Esophagus squamous epithelium (tissue), 5 donors: ENCODE measurements around the gene OR10R2. TPM values are rescaled to one million over a fixed set of nuclear protein-coding genes. Genes with fewer than 3 reads are reported as not detected.
"Not testable (repeated sequence)": the region's sequence is repeated elsewhere in the genome, so short reads cannot be mapped to it uniquely, and the experiment has no call there.

Experiments
- DNase-seq: peaks from one replicate; lab custom pipeline; 2025; lab: John Stamatoyannopoulos, UW
- H3K27ac ChIP-seq, 4 donors: fragments of 200-600 bp; sonication (generic); one replicate each; pipeline ENCODE4 v1.5.1; 2016 to 2019; ENCODE audit warnings: mild to moderate bottlenecking in 1 of 4
- H3K27me3 ChIP-seq, 4 donors: fragments of 200-600 bp; sonication (generic); 1 replicate in 3 of 4; 2 replicates in 1 of 4; pipeline versions ENCODE4 v1.5.1 to v1.6.0; 2017 to 2021; ENCODE audit warnings: antibody characterized with exemption in 1 of 4
- H3K36me3 ChIP-seq, 3 donors: fragments of 200-600 bp; sonication (generic); one replicate each; pipeline ENCODE4 v1.5.1; 2016 to 2019
- H3K4me1 ChIP-seq, 3 donors: fragments of 200-600 bp; sonication (generic); one replicate each; pipeline ENCODE4 v1.5.1; 2017 to 2019
- H3K4me3 ChIP-seq, 4 donors: fragments of 200-600 bp; sonication (generic); 1 replicate in 3 of 4; 2 replicates in 1 of 4; pipeline ENCODE4 v1.5.1; 2016 to 2019; ENCODE audit warnings: mild to moderate bottlenecking in 2 of 4, moderate library complexity in 1 of 4
- H3K9me3 ChIP-seq, 3 donors: fragments of 200-600 bp; sonication (generic); one replicate each; pipeline ENCODE4 v1.5.1; 2016 to 2019
- POLR2A ChIP-seq, 4 donors: fragments of 450-650 bp; IDR thresholded peaks; one replicate each; pipeline ENCODE4 v1.6.1; 2017; ENCODE audit warnings: antibody characterized with exemption in 4 of 4, mild to moderate bottlenecking in 4 of 4, moderate library complexity in 3 of 4
- WGBS, 2 donors: methylation state at CpG; one replicate each; pipeline ENCODE4 v1.1.5; 2018; 5-methylcytosine and 5-hydroxymethylcytosine counted together
- intact Hi-C: fragments of 100-400 bp; cut with DNase I; formaldehyde crosslinking; loops from one replicate; pipeline ENCODE4 v1.15.0; 2022
- total RNA-seq, 4 donors: library from RNA; depleted of rRNA; stranded (reverse); fragments of >200 nt; gene quantifications; one replicate each; pipeline ENCODE4 v1.1.0, GENCODE V29; 2016
- TF ChIP-seq, protein P1 (sequence below), 6 experiments: fragments of 450-650 bp in 4 of 6; fragments of 200-600 bp in 2 of 6; sonication (generic) in 2 of 6; IDR thresholded peaks; one replicate each; pipeline ENCODE4 v1.5.1; 2016 to 2019; ENCODE audit warnings: antibody characterized with exemption in 6 of 6, mild to moderate bottlenecking in 4 of 6, moderate library complexity in 4 of 6
- donor health status: DM: yes; HTN: yes; CAD: no.

OR10R2 gene
- not detected for total RNA-seq

DNA sequence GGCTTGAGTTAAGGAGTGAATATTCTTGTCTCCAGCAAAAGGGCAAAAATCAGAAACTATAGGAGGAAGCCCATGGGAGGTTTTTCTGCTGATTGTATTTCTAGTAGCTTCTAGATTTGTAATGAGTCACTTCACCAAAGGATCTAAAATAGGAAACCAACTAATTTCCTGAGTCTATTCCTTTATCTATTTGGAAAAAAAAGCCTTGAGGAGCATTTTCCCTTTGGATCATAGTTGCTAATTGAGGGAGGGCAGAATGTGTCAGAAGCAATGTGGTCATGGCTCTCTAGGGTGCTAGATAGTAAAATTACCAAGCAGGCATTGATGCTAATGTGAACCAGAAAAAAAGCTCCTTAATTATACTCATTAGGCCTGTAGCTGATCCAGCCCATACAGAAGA lies at the start of gene OR10R2:
Gene OR10R2, plus strand, starts transcription at position 301 of the 400 bp plus-strand sequence. CDS start 106 bp downstream, outside the sequence.
- H3K4me3 ChIP-seq: no peak within 1 kb of the TSS
- no peak for DNase-seq
- TF ChIP-seq, protein P1, sequence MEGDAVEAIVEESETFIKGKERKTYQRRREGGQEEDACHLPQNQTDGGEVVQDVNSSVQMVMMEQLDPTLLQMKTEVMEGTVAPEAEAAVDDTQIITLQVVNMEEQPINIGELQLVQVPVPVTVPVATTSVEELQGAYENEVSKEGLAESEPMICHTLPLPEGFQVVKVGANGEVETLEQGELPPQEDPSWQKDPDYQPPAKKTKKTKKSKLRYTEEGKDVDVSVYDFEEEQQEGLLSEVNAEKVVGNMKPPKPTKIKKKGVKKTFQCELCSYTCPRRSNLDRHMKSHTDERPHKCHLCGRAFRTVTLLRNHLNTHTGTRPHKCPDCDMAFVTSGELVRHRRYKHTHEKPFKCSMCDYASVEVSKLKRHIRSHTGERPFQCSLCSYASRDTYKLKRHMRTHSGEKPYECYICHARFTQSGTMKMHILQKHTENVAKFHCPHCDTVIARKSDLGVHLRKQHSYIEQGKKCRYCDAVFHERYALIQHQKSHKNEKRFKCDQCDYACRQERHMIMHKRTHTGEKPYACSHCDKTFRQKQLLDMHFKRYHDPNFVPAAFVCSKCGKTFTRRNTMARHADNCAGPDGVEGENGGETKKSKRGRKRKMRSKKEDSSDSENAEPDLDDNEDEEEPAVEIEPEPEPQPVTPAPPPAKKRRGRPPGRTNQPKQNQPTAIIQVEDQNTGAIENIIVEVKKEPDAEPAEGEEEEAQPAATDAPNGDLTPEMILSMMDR (IDR thresholded peaks at IDR 0.05): no peak
- no peak for TF ChIP-seq POLR2A (IDR thresholded peaks at IDR 0.05)
- H3K4me1 ChIP-seq: no peaks in the 10 kb centered on the region
- intact Hi-C loops: no loop called here
- no peaks in the 10 kb centered on the region for H3K27me3 ChIP-seq
- no peaks in the 10 kb centered on the region for H3K36me3 ChIP-seq
- H3K9me3 ChIP-seq: no peaks in the 10 kb centered on the region
- no peak within 1 kb of the TSS for H3K27ac ChIP-seq

DNA sequence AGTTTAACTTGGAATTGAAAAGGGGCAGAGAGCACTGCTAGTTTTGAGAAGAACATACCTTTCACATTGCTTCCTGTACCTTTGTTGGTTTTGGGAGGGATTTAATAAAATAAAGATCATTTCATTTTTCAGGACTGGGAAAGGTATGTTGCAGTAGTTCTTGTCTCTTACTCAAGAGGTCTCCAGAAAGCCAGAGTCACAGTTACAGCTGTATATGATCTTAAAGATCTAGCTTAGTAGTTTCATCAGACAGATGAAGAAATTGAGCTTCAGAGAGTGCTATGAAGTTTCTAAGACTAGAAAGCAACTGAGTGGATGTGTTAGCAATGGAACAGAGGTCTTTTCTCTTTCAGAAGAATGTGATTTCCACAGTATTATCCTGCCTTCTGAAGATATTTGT lies 47.0 kb upstream of the OR10R2 start:
- Histone ChIP-seq H3K36me3 (no peaks in the 10 kb centered on the region), H3K4me3 (no peak overlapping the region), H3K27ac (no peak overlapping the region), H3K27me3 (no peaks in the 10 kb centered on the region), H3K4me1 (no peaks in the 10 kb centered on the region), H3K9me3 (no peaks in the 10 kb centered on the region)
- no peak for DNase-seq
- intact Hi-C loops: no loop called here
- no peak for TF ChIP-seq POLR2A (IDR thresholded peaks at IDR 0.05)
- TF ChIP-seq, protein P1 (IDR thresholded peaks at IDR 0.05): no peak

- intact Hi-C loops: no loop called here
- H3K4me3 ChIP-seq: no peak within 1 kb of the TSS
- 50 to 73% methylated on average over 1 of the region's 1 CpG for WGBS, 2 donors
- H3K36me3 ChIP-seq: no peaks in the 10 kb centered on the region
- H3K27ac ChIP-seq: no peak within 1 kb of the TSS
- no peaks in the 10 kb centered on the region for H3K9me3 ChIP-seq
- H3K4me1 ChIP-seq: no peaks in the 10 kb centered on the region
- no peak for DNase-seq
- H3K27me3 ChIP-seq: no peaks in the 10 kb centered on the region
- TF ChIP-seq, protein P1 (IDR thresholded peaks at IDR 0.05): no peak
- no peak for TF ChIP-seq POLR2A (IDR thresholded peaks at IDR 0.05)
These were observed 45.9 kb upstream of the OR10R2 start, which contains the start of gene OR10K2 for GRCh38 chr1:158426137-158426536. Gene OR10K2 (minus strand): TSS chr1:158426237. CDS start chr1:158420866, 5,371 bp downstream.

DNA sequence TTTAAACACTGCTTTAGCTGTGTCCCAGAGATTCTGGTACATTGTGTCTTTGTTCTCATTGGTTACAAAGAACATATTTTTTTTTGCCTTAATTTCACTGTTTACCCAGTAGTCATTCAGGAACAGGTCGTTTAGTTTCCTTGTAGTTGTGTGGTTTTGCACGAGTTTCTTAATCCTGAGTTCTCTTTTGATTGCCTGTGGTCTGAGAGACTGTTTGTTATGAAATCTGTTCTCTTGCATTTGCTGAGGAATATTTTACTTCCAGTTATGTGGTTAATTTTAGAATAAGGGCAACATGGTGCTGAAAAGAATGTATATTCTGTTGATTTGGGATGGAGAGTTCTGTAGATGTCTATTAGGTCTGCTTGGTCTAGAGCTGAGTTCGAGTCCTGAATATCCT lies 41.9 kb upstream of the OR10R2 start:
- H3K4me3 ChIP-seq, intact Hi-C loops, H3K27ac ChIP-seq, DNase-seq, H3K36me3 ChIP-seq, H3K4me1 ChIP-seq, H3K27me3 ChIP-seq: not testable (repeated sequence)
- peaks cover 0 to 12% (median 4%) of the 10 kb centered on the region in 3 donors for H3K9me3 ChIP-seq
- 30 to 37% methylated on average over 3 of the region's 3 CpGs for WGBS, 2 donors

DNA sequence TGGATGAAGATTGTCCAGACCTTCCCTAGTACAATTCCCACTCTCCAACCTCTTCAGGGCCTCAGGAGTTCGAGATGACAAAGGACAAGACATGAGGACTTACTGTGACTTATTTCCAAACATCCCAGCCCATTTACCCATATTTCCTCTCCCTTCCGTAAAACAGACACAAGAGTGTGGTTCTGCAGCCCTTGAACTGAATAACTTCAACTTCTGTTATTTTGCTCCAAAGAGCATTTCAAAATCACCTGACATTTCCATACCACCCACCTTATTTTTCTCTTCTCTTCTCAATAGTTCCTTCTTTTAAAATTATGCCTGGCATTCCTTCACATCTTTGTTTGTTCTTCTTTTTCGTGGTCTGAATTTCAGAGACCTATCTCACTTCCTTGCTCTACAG lies 37.3 kb upstream of the OR10R2 start:
- peaks cover 0 to 12% (median 4%) of the 10 kb centered on the region in 3 donors for H3K9me3 ChIP-seq
- intact Hi-C loops: no loop called here

More for the DNA sequence above, 37.3 kb upstream of the OR10R2 start:
- TF ChIP-seq POLR2A (IDR thresholded peaks at IDR 0.05): no peak
- TF ChIP-seq, protein P1 (IDR thresholded peaks at IDR 0.05): no peak
- no peaks in the 10 kb centered on the region for H3K4me1 ChIP-seq
- no peaks in the 10 kb centered on the region for H3K27me3 ChIP-seq
- DNase-seq: no peak
- H3K36me3 ChIP-seq: no peaks in the 10 kb centered on the region
- WGBS, 2 donors: 24 to 38% methylated on average over 3 of the region's 3 CpGs
- H3K4me3 ChIP-seq: no peak overlapping the region
- H3K27ac ChIP-seq: no peak overlapping the region
